Stomach (tissue), 9 donors: Measurements from ENCODE around the gene PCED1B. TPM values are rescaled to one million over a fixed set of nuclear protein-coding genes. Genes with fewer than 3 reads are reported as not detected.
"Not testable (repeated sequence)": the region's sequence is repeated elsewhere in the genome, so short reads cannot be mapped to it uniquely, and the experiment has no call there.

Source experiments
- DNase-seq, 2 donors: peaks; one replicate each; pipeline versions ENCODE4 v3.0.0 to v3.0.0-alpha.2; 2013 to 2019
- H3K27ac ChIP-seq, 5 donors: fragments of 200-600 bp in 4 of 5; sonication (generic) in 4 of 5; one replicate each; pipeline ENCODE4 v1.5.1; 2013 to 2019; ENCODE audit warnings: mild to moderate bottlenecking in 1 of 5, moderate library complexity in 1 of 5
- H3K27me3 ChIP-seq, 3 donors: fragments of 200-600 bp; sonication (generic); one replicate each; pipeline ENCODE4 v1.5.1; 2017 to 2019; ENCODE audit warnings: mixed run types in 1 of 3
- H3K36me3 ChIP-seq, 4 donors: fragments of 200-600 bp; sonication (generic); 1 replicate in 3 of 4; 2 replicates in 1 of 4; pipeline ENCODE4 v1.5.1; 2016 to 2019
- H3K4me1 ChIP-seq, 4 donors: fragments of 200-600 bp; sonication (generic); one replicate each; pipeline ENCODE4 v1.5.1; 2016 to 2019
- H3K4me3 ChIP-seq, 4 donors: fragments of 200-600 bp; sonication (generic) in 3 of 4; one replicate each; pipeline ENCODE4 v1.5.1; 2016 to 2019; ENCODE audit warnings: mild to moderate bottlenecking in 1 of 4
- H3K9me3 ChIP-seq, 4 donors: fragments of 200-600 bp; sonication (generic); one replicate each; pipeline ENCODE4 v1.5.1; 2016 to 2019
- CTCF ChIP-seq, 7 experiments: fragments of 450-650 bp in 4 of 7; fragments of 200-600 bp in 3 of 7; sonication (generic) in 3 of 7; IDR thresholded peaks; one replicate each; pipeline ENCODE4 v1.5.1; 2016 to 2019; ENCODE audit warnings: antibody characterized with exemption in 7 of 7, control low read depth in 2 of 7, mild to moderate bottlenecking in 1 of 7
- EP300 ChIP-seq: sonication (generic); formaldehyde crosslinking; IDR thresholded peaks from one replicate; pipeline ENCODE4 v1.6.1; 2017; ENCODE audit warnings: antibody characterized with exemption
- POLR2A ChIP-seq, 4 donors: fragments of 450-650 bp; IDR thresholded peaks; one replicate each; pipeline ENCODE4 v1.6.1; 2016; ENCODE audit warnings: antibody characterized with exemption in 4 of 4, control low read depth in 2 of 4, mild to moderate bottlenecking in 1 of 4, moderate library complexity in 1 of 4
- POLR2AphosphoS5 ChIP-seq, 3 donors: sonication (generic); formaldehyde crosslinking; IDR thresholded peaks; one replicate each; pipeline ENCODE4 v1.6.1; 2016; ENCODE audit warnings: antibody characterized with exemption in 3 of 3
- WGBS, 5 donors: extraction: QIAGEN DNeasy Blood & Tissue Kit in 3 of 5; methylation state at CpG; one replicate each; pipeline versions ENCODE4 v1.1.5 to v1.1.7; 2013 to 2018; 5-methylcytosine and 5-hydroxymethylcytosine counted together
- intact Hi-C: fragments of 100-400 bp; cut with DNase I; formaldehyde crosslinking; loops from one replicate; pipeline ENCODE4 v1.15.1; 2023; ENCODE audit warnings: low total_unique reads
- polyA plus RNA-seq, 3 donors: library from polyadenylated mRNA; stranded (reverse); fragments of 200-250 nt; gene quantifications; one replicate each; pipeline ENCODE4 v1.2.3, GENCODE V29; 2013
- total RNA-seq, 5 donors: library from RNA; depleted of rRNA; stranded (reverse); fragments of >200 nt; gene quantifications; one replicate each; pipeline versions ENCODE4 v1.1.0 to v1.2.3, GENCODE V29; 2014 to 2016
- donor health status: healthy with polysubstance abuse.
- donor health status: Bipolar disorder and iron deficiency.
- donor health status: healthy.

PCED1B gene
- total and polyA plus RNA-seq, 8 donors, result 0.73 to 7.6 (median 2.4) TPM; not detected in 1

DNA sequence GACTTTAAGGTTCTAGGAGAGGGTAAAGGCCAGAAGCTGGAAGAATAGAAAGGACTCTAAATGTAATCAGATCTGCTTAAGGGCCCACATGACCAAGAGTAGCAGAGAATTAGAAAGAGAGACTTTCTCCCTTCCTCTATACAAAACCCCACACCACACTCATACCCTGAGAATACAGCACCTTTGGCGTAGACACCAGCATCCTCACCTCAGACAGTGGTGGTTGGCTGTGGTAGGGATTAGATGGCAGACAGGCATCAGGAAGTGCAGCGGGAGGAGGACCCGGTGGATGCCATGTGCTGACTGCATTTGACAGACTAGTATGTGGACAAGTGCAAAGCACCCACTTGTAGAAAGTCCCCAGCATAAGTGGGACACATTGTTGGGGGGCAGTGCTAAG lies 98.6 kb downstream of the PCED1B start:
- WGBS, 5 donors, result 92 to 95% (median 94%) methylated on average over 3 of the region's 3 CpGs
- intact Hi-C loops, result no loop called here
- H3K36me3 ChIP-seq, result peaks cover 0 to 7% (median 0%) of the 10 kb centered on the region in 4 donors
- H3K9me3 ChIP-seq, result no peaks in the 10 kb centered on the region
- DNase-seq, result no peak
- H3K27me3 ChIP-seq, result no peaks in the 10 kb centered on the region
- TF ChIP-seq POLR2AphosphoS5 (IDR thresholded peaks at IDR 0.05) (no peak), POLR2A (IDR thresholded peaks at IDR 0.05) (no peak), EP300 (no peak), CTCF (IDR thresholded peaks at IDR 0.05) (no peak)
- no peak overlapping the region for H3K4me3 ChIP-seq
- no peaks in the 10 kb centered on the region for H3K4me1 ChIP-seq
- H3K27ac ChIP-seq, result no peak overlapping the region

DNA sequence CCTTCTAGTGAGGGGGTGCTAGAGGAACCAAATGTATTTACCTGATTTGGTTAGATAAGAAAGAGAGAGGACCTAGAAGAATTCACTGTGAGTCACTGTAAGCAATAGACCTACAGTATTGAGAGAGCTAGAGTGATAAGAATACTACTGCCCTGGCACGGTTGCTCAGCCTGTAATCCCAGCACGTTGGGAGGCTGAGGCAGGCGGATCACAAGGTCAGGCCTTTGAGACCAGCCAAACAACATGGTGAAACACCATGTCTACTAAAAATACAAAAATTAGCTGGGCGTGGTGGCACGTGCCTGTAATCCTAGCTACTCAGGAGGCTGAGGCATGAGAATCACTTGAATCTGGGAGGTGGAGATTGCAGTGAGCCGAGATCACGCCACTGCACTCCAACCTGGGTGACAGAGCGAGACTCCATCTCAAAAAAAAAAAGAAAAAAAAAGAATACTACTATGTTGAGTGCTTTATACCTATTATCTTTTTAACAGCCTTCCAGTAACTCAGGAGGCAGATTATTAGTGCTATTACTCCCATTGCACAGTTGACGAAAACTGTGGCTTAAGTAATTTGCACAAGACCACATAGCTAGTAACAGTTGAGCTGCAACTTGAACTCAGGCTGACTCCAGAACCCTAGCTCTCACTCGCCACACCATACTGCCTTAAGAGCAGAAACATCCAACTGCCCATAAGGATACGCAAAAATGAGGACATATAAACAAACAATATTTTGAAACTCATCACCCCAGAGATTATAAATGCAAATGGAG lies 102.9 kb downstream of the PCED1B start:
- H3K27ac ChIP-seq, H3K9me3 ChIP-seq, intact Hi-C loops, H3K36me3 ChIP-seq, DNase-seq, H3K27me3 ChIP-seq, H3K4me3 ChIP-seq, H3K4me1 ChIP-seq: not testable (repeated sequence)
- WGBS, 5 donors, result 81 to 86% (median 83%) methylated on average over 11 of the region's 11 CpGs

DNA sequence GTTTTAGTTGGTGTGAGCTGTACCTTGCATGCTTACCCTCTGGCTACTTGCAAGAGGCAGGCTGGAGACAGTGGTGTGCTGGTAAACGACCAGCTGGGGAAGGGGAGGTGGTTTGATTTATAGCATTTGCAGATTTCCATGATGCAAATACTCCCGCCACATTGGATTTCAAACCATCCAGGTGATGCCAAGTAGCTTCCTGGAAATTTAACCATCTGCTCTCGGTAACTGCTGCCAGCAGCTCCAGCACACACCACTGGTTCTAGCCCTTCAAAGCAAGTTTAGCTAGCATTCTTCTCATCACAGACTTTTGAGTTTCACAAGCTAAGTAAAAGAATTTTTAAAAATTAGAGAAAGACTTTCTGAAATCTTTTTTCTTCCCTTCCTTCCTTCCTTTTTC lies 104.8 kb downstream of the PCED1B start:
- H3K27ac ChIP-seq, result no peak overlapping the region
- WGBS, 5 donors, result 45 to 68% (median 61%) methylated on average over 3 of the region's 3 CpGs
- DNase-seq, result no peak
- H3K36me3 ChIP-seq, result no peaks in the 10 kb centered on the region
- intact Hi-C loops, result no loop called here
- H3K4me1 ChIP-seq, result peaks cover 0 to 11% (median 5%) of the 10 kb centered on the region in 4 donors
- no peaks in the 10 kb centered on the region for H3K9me3 ChIP-seq
- no peak for TF ChIP-seq CTCF (IDR thresholded peaks at IDR 0.05)
- no peak for TF ChIP-seq EP300
- TF ChIP-seq POLR2AphosphoS5 (IDR thresholded peaks at IDR 0.05), result no peak
- no peak for TF ChIP-seq POLR2A (IDR thresholded peaks at IDR 0.05)
- no peaks in the 10 kb centered on the region for H3K27me3 ChIP-seq
- no peak overlapping the region for H3K4me3 ChIP-seq

- peak; percentile 44 to 48 for DNase-seq
- TF ChIP-seq POLR2AphosphoS5 (IDR thresholded peaks at IDR 0.05), result no peak
- no peak for TF ChIP-seq EP300
- TF ChIP-seq CTCF (IDR thresholded peaks at IDR 0.05), result no peak
- TF ChIP-seq POLR2A (IDR thresholded peaks at IDR 0.05), result no peak
- intact Hi-C loops, result no loop called here
These were observed 105.4 kb downstream of the PCED1B start for GRCh38 chr12:47184813-47185212.

DNA sequence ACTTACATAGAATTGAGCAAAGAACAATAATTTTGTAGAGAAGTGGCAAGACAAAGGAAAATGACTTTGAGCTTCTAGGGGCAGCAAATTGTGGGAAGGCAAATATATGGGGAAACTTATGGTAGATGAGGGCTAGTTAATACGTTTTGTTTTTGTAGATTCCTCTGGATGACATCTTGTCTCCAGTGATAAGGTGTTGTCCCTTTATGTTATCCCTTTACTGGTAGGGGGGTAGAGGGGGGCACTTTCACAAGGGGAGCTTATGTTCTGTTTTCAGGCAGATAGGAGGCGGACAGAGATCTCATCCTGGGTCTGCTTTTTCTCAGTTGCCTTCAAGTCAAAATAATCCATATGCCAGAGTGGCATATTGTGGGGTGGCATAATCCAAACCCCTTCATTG lies 106.8 kb downstream of the PCED1B start:
- Histone ChIP-seq H3K9me3 (no peaks in the 10 kb centered on the region), H3K4me1 (peaks cover 0 to 22% (median 10%) of the 10 kb centered on the region in 4 donors), H3K36me3 (no peaks in the 10 kb centered on the region), H3K4me3 (no peak overlapping the region), H3K27ac (no peak overlapping the region), H3K27me3 (no peaks in the 10 kb centered on the region)
- intact Hi-C loops, result no loop called here
- no peak for DNase-seq
- WGBS, 5 donors, result 78 to 97% (median 94%) methylated on average over 2 of the region's 2 CpGs
- TF ChIP-seq POLR2A (IDR thresholded peaks at IDR 0.05) (no peak), POLR2AphosphoS5 (IDR thresholded peaks at IDR 0.05) (no peak), CTCF (IDR thresholded peaks at IDR 0.05) (no peak), EP300 (no peak)

More at GRCh38 chr12:47184813-47185212, 105.4 kb downstream of the PCED1B start:
- Histone ChIP-seq H3K27me3 (no peaks in the 10 kb centered on the region), H3K9me3 (no peaks in the 10 kb centered on the region), H3K4me3 (no peak overlapping the region), H3K36me3 (no peaks in the 10 kb centered on the region), H3K4me1 (peaks cover 0 to 17% (median 8%) of the 10 kb centered on the region in 4 donors), H3K27ac (peak overlapping the region in 1 of 5 donors; percentile 16)
